ENCODE measurements around the gene BIK. TPM values are rescaled to one million over a fixed set of nuclear protein-coding genes. Genes with fewer than 3 reads are reported as not detected.

The BIK gene
- not detected in 2 replicates for total RNA-seq

GRCh38 chr22:43110444-43110926 lies at the start of gene BIK:
BIK (plus strand) TSS chr22:43110750; CDS start chr22:43124023, 13,273 bp downstream.

GRCh38 chr22:43088984-43089717 lies 21.4 kb upstream of the BIK start, which contains the start of gene TTLL1:
TTLL1 (minus strand) TSS chr22:43089391; CDS start chr22:43075586, 13,805 bp downstream.

GRCh38 chr22:43142880-43143562 lies 32.5 kb downstream of the BIK start, which contains the start of gene MCAT:
MCAT (minus strand) TSS chr22:43143398; CDS start chr22:43143348, 50 bp downstream.

GRCh38 chr22:43151251-43152002 lies 40.9 kb downstream of the BIK start, which contains the start of gene TSPO:
TSPO (plus strand) TSS chr22:43151559; CDS start chr22:43159239, 7,680 bp downstream.

Other genes with a start within 250 kb of the BIK start
- gene PACSIN2, start 95.6 kb upstream of the BIK start, total RNA-seq = 24.9 and 29.5 TPM in 2 replicates
- 9.8 and 15.8 TPM in 2 replicates for gene TTLL1, start 21.4 kb upstream of the BIK start, total RNA-seq
- gene MCAT, start 32.6 kb downstream of the BIK start, total RNA-seq = 15.4 and 19.2 TPM in 2 replicates
- gene TSPO, start 40.8 kb downstream of the BIK start, total RNA-seq = 516 and 709 TPM in 2 replicates
- gene TTLL12, start 76.4 kb downstream of the BIK start, total RNA-seq = 35.6 and 39.8 TPM in 2 replicates
- gene SCUBE1, start 232.6 kb downstream of the BIK start, total RNA-seq = 0.09 and 0.23 TPM in 2 replicates